CD4-positive, alpha-beta T cell treated with Interleukin-10 for 1 hour (primary cell): Measurements from ENCODE around the gene ASPG.
"Not testable (repeated sequence)": the region's sequence is repeated elsewhere in the genome, so short reads cannot be mapped to it uniquely, and the experiment has no call there.

Source experiments
- DNase-seq: peaks from one replicate; pipeline ENCODE4 v3.0.0-alpha.2; 2020

The ASPG gene

GRCh38 chr14:104150136-104151025 lies 64.9 kb downstream of the ASPG start:
- no peak for DNase-seq

DNA sequence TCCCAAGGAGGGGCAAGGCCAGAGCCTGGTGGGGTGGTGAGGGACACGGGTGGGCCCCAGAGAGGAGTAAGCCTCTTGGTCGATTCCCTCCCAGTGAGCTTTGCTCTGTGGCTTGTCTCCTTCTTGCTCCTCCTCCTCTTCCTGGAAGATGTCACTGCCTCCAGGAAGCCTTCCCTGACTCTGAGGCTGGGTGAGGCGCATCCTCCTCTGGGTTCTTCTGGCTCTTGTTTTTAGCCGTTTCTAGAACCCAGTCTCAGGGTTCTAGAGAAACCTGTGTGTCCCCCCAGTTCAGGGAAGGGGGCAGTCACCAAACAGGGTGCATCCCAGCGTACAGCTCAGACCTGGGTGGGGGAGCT lies 65.5 kb downstream of the ASPG start:
- no peak for DNase-seq

GRCh38 chr14:104151566-104152245 lies 66.2 kb downstream of the ASPG start:
- DNase-seq: no peak

DNA sequence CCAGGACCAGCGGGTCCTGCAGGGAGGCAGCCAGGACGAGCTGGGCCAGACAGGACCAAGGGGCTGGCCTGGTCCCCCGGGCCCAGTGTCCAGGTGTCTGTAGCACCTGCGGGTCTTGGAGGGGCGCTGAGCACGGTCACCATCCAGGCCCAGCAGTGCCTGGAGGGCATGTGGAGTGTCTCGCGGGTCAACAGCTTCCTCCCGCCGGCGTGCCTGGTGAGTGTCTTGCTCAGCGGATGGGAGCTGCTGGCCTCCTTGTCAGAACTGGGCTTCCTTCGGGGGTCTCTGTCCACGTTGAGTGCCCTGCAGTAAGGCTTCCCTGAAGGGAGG lies 66.7 kb downstream of the ASPG start:
- DNase-seq: no peak

DNA sequence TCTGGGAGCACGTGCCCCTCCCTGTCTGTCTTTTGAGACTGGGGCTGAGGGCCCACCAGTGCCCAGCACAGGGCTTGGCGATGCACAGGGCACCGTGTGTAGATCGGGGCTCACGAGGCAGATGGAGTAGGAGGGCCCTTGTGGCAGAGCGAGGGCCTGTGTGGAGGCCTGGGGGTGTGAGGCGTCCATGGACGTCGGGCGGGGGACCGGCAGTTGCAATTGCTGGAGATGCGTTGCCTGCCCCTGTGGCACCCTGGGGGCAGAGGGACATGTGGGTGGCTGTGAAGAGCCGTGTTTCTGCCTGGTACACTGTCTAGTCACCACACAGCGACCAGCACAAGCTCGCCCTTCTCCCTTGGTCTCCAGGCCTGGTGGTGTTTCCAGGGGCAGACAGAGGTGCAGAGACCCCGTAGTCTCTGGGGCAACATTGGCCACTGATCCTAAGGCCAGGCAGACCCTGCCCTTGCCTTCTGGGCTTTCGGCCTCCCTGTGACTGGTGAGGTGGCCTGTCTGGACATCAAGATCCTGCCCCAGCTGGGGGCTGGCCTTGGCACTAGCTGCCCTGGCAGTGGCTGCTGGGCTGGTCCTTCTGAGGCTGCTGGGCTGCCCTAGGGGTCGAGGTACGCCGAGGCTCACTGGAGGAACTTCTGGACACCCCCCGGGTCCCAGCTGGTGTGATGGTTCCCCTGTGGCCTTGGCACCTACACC lies 67.3 kb downstream of the ASPG start:
- DNase-seq: no peak

- DNase-seq: not testable (repeated sequence)
These were observed 67.9 kb downstream of the ASPG start for GRCh38 chr14:104153394-104153755.

GRCh38 chr14:104154246-104154645 lies 68.7 kb downstream of the ASPG start:
- DNase-seq: no peak

DNA sequence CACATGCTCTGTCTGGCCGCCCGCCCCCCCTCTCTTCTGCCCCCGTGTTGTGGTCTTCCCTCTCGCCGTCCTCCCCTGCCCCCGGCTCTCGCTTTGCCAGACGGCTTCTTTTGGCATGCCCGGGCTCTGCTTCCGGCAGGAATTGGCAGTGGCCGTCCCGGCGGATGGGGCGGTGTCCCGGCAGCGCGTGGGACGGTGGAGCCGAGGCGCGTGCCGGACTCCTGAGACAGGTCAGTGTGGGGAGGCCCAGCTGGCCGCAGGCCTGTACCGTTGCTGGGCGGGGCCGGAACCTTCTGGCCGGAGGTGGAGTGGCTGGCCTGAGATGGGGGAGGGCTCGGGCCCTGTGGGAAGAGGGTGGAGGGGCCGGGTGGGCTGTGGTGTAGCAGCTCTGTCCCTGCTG lies 70.0 kb downstream of the ASPG start:
- no peak for DNase-seq

DNA sequence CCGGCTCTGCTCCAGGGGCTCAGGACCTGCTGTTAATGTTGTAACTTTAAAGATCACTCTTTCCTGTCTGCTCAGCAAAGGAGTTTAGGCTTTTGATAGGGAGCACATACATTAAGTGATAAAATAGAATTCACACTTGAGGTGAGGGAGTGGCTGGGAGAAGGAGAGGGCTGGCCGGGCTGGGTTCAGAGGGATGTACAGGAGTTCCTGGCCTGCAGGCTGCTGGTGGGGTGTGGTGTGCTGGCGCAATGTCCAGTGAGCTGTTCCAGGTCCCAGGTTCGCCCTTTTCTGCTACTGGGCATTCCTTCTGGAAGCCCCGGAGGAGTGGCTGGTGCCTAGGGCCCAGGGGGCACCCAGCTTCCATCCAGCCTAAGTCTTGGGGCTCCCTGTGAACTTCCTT lies 70.6 kb downstream of the ASPG start:
- no peak for DNase-seq

GRCh38 chr14:104157016-104157928 lies 71.8 kb downstream of the ASPG start:
- DNase-seq: no peak

DNA sequence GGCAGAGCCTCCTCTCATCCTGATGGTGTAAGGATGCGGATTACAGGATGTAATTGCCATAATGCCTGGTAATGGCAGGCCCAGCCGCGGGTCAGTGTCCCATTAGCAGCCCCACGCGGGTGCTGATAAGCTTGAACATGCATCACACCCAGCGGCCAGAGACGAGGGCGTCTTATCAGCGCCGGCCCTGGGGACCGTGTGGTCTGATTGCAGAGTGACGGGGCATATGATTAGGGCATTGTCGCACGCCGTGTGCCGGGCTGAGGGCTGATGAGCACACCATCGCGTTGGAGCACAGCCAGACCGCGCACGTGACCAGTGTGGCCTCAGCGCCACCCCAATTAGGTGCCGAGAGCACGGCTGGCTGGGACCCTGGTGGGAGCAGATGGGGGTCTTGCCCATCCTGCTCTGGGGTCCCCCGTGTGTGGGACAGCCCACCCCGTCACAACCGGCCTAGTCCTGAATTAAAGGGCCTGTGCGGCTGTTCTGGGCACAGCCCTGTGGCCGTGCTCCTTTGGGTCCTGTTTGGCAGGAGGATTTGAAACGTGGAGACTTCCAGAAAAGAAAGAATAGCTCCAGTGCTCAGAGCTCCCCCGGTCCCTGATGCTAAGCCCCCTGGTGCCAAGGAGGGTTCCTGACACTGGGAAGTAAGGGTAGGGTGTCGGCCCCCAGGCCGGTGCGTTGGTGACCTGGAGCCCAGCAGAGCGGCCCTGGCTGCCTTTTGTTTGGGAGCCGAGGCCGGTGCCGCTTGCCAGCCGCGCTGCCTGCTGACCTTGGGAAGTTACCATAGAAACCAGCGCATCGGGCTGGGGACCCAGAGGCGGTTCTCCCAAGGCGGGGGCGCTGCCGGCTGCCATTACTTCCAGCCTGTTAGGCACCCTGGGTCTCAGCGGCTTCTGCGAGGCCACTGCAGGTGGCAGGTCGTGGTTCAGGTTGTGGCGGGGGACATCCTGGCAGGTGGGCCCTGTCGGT lies 73.6 kb downstream of the ASPG start:
- DNase-seq: no peak

DNA sequence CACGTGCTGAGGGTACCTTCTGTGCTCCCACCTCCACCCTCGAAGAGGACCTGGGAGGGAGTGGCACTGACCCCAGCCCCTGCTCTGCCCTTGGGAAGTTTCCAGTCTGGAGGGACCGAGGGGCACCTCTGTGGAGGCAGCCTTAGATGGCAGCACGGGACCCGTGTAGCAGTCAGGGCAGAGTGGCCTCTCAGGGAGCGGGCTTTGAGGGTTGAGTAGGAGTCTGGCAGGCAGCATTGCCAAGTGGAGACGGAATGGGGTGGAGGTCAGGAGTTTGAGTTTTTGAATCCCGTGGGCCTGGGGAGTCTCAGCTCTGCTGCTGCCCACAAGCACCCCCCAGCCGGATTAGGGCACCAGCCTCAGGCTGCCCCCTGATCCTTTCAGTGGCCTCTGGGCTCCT lies 74.5 kb downstream of the ASPG start:
- no peak for DNase-seq

GRCh38 chr14:104161602-104162367 lies 76.3 kb downstream of the ASPG start:
- no peak for DNase-seq

DNA sequence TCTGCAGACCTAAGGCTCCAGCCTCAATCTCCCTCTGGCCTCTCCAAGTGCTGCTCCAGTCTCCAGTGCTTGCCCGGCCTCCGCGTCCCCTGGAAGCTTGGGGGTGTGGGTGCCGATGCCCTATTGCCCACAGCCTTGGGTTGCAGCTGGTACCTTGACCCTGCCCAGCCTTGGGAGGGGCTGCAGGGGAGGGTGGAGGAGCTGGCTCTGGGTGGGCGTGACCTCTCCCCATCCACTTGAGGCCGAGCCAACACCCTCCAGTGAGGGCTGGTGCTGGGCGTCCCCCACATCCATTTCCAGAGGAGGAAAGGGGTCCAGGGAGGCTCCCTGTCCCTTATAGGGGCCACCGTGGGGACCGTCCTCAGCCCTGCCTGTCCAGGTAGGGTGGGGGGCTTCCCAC lies 77.0 kb downstream of the ASPG start:
- DNase-seq: no peak

- no peak for DNase-seq
These were observed 78.0 kb downstream of the ASPG start for GRCh38 chr14:104163541-104163940.

GRCh38 chr14:104164041-104164440 lies 78.5 kb downstream of the ASPG start:
- DNase-seq: no peak

DNA sequence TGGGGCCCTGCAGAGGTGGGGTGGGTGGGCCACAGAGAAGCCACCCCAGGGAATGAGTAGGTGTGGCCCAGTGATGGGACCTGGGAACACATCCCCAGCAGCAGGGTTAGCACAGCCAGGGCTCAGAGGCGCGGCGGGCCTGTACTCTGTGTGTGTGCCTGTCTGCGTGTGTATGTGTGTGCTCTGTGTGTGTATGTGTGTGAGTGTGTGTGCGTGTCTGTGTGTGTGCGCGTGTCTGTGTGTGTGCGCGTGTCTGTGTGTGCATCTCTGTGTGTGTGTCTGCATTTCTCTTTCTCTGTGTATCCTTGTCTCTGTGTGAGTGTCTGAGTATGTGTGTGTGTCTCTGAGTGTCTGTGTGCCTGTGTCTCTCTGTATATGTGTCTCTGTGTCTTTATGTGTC lies 79.0 kb downstream of the ASPG start:
- no peak for DNase-seq
